GM15510 (cell line): ENCODE measurements around the gene LSM7.

Experiments
- POLR2A ChIP-seq: IDR thresholded peaks from 3 replicates; pipeline ENCODE4 v1.6.1; 2011; ENCODE audit warnings: borderline replicate concordance; ENCODE audit not compliant: insufficient read length; ENCODE audit errors: extremely low read depth

LSM7 gene

GRCh38 chr19:2328401-2329148 lies at the start of gene LSM7, which contains the start of gene SPPL2B:
LSM7 (minus strand) TSS chr19:2328586; CDS start chr19:2328566, 20 bp downstream.
SPPL2B (plus strand) TSS chr19:2328684; CDS start chr19:2328710, 26 bp downstream.
- peak; percentile 92 for TF ChIP-seq POLR2A

- no peak for TF ChIP-seq POLR2A
These were observed 48.6 kb upstream of the LSM7 start for GRCh38 chr19:2376784-2377519.

GRCh38 chr19:2375353-2376121 lies 47.2 kb upstream of the LSM7 start:
- no peak for TF ChIP-seq POLR2A

GRCh38 chr19:2374808-2375207 lies 46.4 kb upstream of the LSM7 start:
- TF ChIP-seq POLR2A, result no peak

- no peak for TF ChIP-seq POLR2A
These were observed 43.8 kb upstream of the LSM7 start for GRCh38 chr19:2372076-2372612.

- no peak for TF ChIP-seq POLR2A
These were observed 43.3 kb upstream of the LSM7 start for GRCh38 chr19:2371656-2372055.

- TF ChIP-seq POLR2A, result no peak
These were observed 37.0 kb upstream of the LSM7 start for GRCh38 chr19:2365201-2365970.

- no peak for TF ChIP-seq POLR2A
These were observed 35.0 kb upstream of the LSM7 start for GRCh38 chr19:2363419-2363818.

GRCh38 chr19:2362970-2363300 lies 34.5 kb upstream of the LSM7 start:
- no peak for TF ChIP-seq POLR2A

- no peak for TF ChIP-seq POLR2A
These were observed 33.9 kb upstream of the LSM7 start for GRCh38 chr19:2362046-2362969.

- TF ChIP-seq POLR2A, result no peak
These were observed 33.1 kb upstream of the LSM7 start for GRCh38 chr19:2361246-2362045.

GRCh38 chr19:2360833-2361232 lies 32.4 kb upstream of the LSM7 start:
- TF ChIP-seq POLR2A, result no peak
